A549 (cell line): ENCODE measurements around the gene NKX2-8.

Source experiments
- CTCF ChIP-seq: fragments of >200 bp; sonication (Bioruptor Twin); formaldehyde crosslinking; IDR thresholded peaks from 3 replicates; pipeline ENCODE4 v1.5.1; 2016
- EP300 ChIP-seq, 2 experiments: fragments of >200 bp; sonication (Bioruptor Twin); formaldehyde crosslinking; IDR thresholded peaks; 2 replicates in 1 of 2; 3 replicates in 1 of 2; pipeline ENCODE4 v1.6.1; 2016 to 2017
- ESRRA ChIP-seq: fragments of 150-350 bp; IDR thresholded peaks from 2 replicates; pipeline ENCODE4 v1.6.1; 2014; ENCODE audit warnings: mild to moderate bottlenecking, low read length, borderline replicate concordance
- POLR2A ChIP-seq: IDR thresholded peaks from 2 replicates; pipeline ENCODE4 v1.6.1; 2012; ENCODE audit warnings: mild to moderate bottlenecking, low read length
- RCOR1 ChIP-seq: fragments of 150-350 bp; IDR thresholded peaks from 2 replicates; pipeline ENCODE4 v1.6.1; 2014; ENCODE audit warnings: antibody characterized with exemption, low read length, low read depth

GRCh38 chr14:36617824-36618223 lies 35.4 kb upstream of the NKX2-8 start:
- TF ChIP-seq CTCF (no peak), POLR2A (no peak), EP300 (IDR thresholded peaks at IDR 0.05) (no peak), ESRRA (no peak), RCOR1 (no peak)
